GM10266 (cell line): ENCODE data around the gene MADCAM1.
A peak's percentile ranks its signal among the peaks of the same experiment; 100 is the strongest.

ENCODE experiments used
- DNase-seq: peaks from one replicate; pipeline ENCODE4 v3.0.0; 2012; ENCODE audit errors: extremely low spot score
- CTCF ChIP-seq: IDR thresholded peaks from 2 replicates; pipeline ENCODE4 v1.5.1; 2012; ENCODE audit warnings: mild to moderate bottlenecking, low read depth; ENCODE audit not compliant: control insufficient read depth, insufficient read depth; ENCODE audit errors: missing control alignments

Gene MADCAM1

GRCh38 chr19:524062-524674, 27.9 kb downstream of the MADCAM1 start:
- DNase-seq = no peak
- no peak for TF ChIP-seq CTCF

- DNase-seq = no peak
- no peak for TF ChIP-seq CTCF
These were observed 28.7 kb downstream of the MADCAM1 start for GRCh38 chr19:525029-525428.

- TF ChIP-seq CTCF = no peak
These were observed 29.7 kb downstream of the MADCAM1 start for GRCh38 chr19:525857-526419.

GRCh38 chr19:530134-531008, 34.1 kb downstream of the MADCAM1 start:
- no peak for TF ChIP-seq CTCF
- DNase-seq = no peak

More at GRCh38 chr19:525857-526419, 29.7 kb downstream of the MADCAM1 start:
- DNase-seq = no peak

- DNase-seq = peak; percentile 100
- TF ChIP-seq CTCF = peak; percentile 11
These were observed 34.9 kb downstream of the MADCAM1 start for GRCh38 chr19:531009-531752.

GRCh38 chr19:531753-532560, 35.7 kb downstream of the MADCAM1 start, which contains the start of gene CDC34:
Gene CDC34, plus strand, starts transcription at chr19:531760. Its CDS starts 172 bp downstream, at chr19:531932.
- TF ChIP-seq CTCF = no peak
- peak; percentile 69 for DNase-seq
